H1 (cell line): ENCODE measurements around the gene TMEM134. TPM values are rescaled to one million over a fixed set of nuclear protein-coding genes. Genes with fewer than 3 reads are reported as not detected.

Experiments
- CTCF ChIA-PET: fragments of 300-600 bp; sonication (Branson Sonifier 250); formaldehyde crosslinking; loops from one replicate; lab custom pipeline; 2021; ENCODE audit not compliant: partially characterized antibody; lab: Charles Lee
- POLR2A ChIA-PET: fragments of 300-600 bp; sonication (Branson Sonifier 250); formaldehyde crosslinking; loops from one replicate; lab custom pipeline; 2021; ENCODE audit warnings: inconsistent platforms; ENCODE audit not compliant: partially characterized antibody; lab: Charles Lee
- DNase-seq, 2 experiments: peaks; one replicate each; pipeline versions ENCODE4 v3.0.0 to v3.0.0-alpha.2; 2010 to 2022; ENCODE audit warnings: low spot score in 2 of 2, low read depth in 1 of 2, mixed read lengths in 1 of 2
- FAIRE-seq: peaks from 2 replicates; lab custom pipeline; 2011; peaks lifted over from hg19 to GRCh38; lab: Jason Lieb, UNC
- H2AFZ ChIP-seq: 2 replicates; pipeline ENCODE4 v1.8.1; 2012; ENCODE audit warnings: low read length, inconsistent platforms
- H2AK5ac ChIP-seq: 2 replicates; pipeline ENCODE4 v1.6.1; 2013; ENCODE audit warnings: low read depth, low read length
- H2BK120ac ChIP-seq: replicated peaks from 2 replicates; pipeline ENCODE3; 2013; ENCODE audit warnings: low read depth, low read length, inconsistent platforms
- H2BK12ac ChIP-seq: 2 replicates; pipeline ENCODE4 v1.6.1; 2013; ENCODE audit warnings: low read depth, low read length
- H2BK15ac ChIP-seq: 2 replicates; pipeline ENCODE4 v1.6.1; 2013; ENCODE audit warnings: low read length
- H2BK20ac ChIP-seq: 2 replicates; pipeline ENCODE4 v1.6.1; 2013; ENCODE audit warnings: low read length
- H2BK5ac ChIP-seq: 2 replicates; pipeline ENCODE4 v1.6.1; 2013; ENCODE audit warnings: low read depth, low read length
- H3K14ac ChIP-seq: 2 replicates; pipeline ENCODE4 v1.6.1; 2013; ENCODE audit warnings: inconsistent platforms; ENCODE audit not compliant: insufficient read length
- H3K18ac ChIP-seq: 2 replicates; pipeline ENCODE4 v1.6.1; 2013; ENCODE audit warnings: low read length; ENCODE audit errors: extremely low read depth
- H3K23ac ChIP-seq: 2 replicates; pipeline ENCODE4 v1.6.1; 2013; ENCODE audit warnings: inconsistent platforms; ENCODE audit not compliant: insufficient read length
- H3K23me2 ChIP-seq: 2 replicates; pipeline ENCODE4 v1.6.1; 2013; ENCODE audit warnings: low read depth, low read length
- H3K27ac ChIP-seq: 2 replicates; pipeline ENCODE4 v1.6.1; 2011; ENCODE audit warnings: low read depth, low read length, inconsistent platforms
- H3K27me3 ChIP-seq, 4 experiments: replicated peaks in 1 of 4; 1 replicate in 1 of 4; 2 replicates in 3 of 4; pipeline versions ENCODE4 v1.6.1 to v1.8.1; 2011 to 2013; ENCODE audit warnings: low read length in 3 of 4, mild to moderate bottlenecking in 3 of 4, inconsistent platforms in 2 of 4, mixed read lengths in 2 of 4, moderate library complexity in 1 of 4; ENCODE audit not compliant: control insufficient read depth in 3 of 4, insufficient read depth in 3 of 4; ENCODE audit errors: extremely low read depth in 1 of 4
- H3K36me3 ChIP-seq, 4 experiments: 2 replicates each; pipeline versions ENCODE4 v1.6.1 to v1.8.1; 2011 to 2013; ENCODE audit warnings: mild to moderate bottlenecking in 4 of 4, low read length in 3 of 4, moderate library complexity in 2 of 4, control low read depth in 1 of 4, inconsistent platforms in 1 of 4; ENCODE audit not compliant: insufficient read depth in 4 of 4, control insufficient read depth in 2 of 4
- H3K4ac ChIP-seq: replicated peaks from 2 replicates; pipeline ENCODE3; 2013; ENCODE audit warnings: low read length, low read depth, mixed read lengths, inconsistent platforms; ENCODE audit not compliant: insufficient read length
- H3K4me1 ChIP-seq, 4 experiments: replicated peaks in 1 of 4; 1 replicate in 1 of 4; 2 replicates in 3 of 4; pipeline versions ENCODE4 v1.6.1 to v1.8.1; 2011 to 2013; ENCODE audit warnings: low read length in 3 of 4, inconsistent platforms in 2 of 4, mixed read lengths in 1 of 4; ENCODE audit not compliant: insufficient read depth in 4 of 4, control insufficient read depth in 3 of 4
- H3K4me2 ChIP-seq, 2 experiments: 2 replicates each; pipeline versions ENCODE4 v1.6.1 to v1.8.1; 2011 to 2013; ENCODE audit warnings: low read depth in 2 of 2, low read length in 2 of 2, control low read depth in 1 of 2, inconsistent platforms in 1 of 2, mild to moderate bottlenecking in 1 of 2; ENCODE audit not compliant: insufficient read depth in 1 of 2
- H3K4me3 ChIP-seq, 4 experiments: fragments of 200-600, 300-600 bp in 1 of 4; sonication (generic), shearing (Covaris generic), sonication (Bioruptor Twin) in 1 of 4; 2 replicates each; pipeline versions ENCODE4 v1.5.1 to v1.8.1; 2011 to 2016; ENCODE audit warnings: low read length in 4 of 4, low read depth in 3 of 4, control low read depth in 2 of 4, inconsistent platforms in 2 of 4, mild to moderate bottlenecking in 2 of 4, mixed read lengths in 1 of 4, moderate library complexity in 1 of 4; ENCODE audit not compliant: insufficient read depth in 2 of 4; ENCODE audit errors: extremely low read depth in 1 of 4
- H3K56ac ChIP-seq: replicated peaks from 2 replicates; pipeline ENCODE3; 2013; ENCODE audit warnings: low read depth, mild to moderate bottlenecking, mixed read lengths, low read length, inconsistent platforms; ENCODE audit not compliant: insufficient read length
- H3K79me1 ChIP-seq: 2 replicates; pipeline ENCODE4 v1.6.1; 2013; ENCODE audit warnings: low read depth, low read length, control low read depth
- H3K79me2 ChIP-seq, 2 experiments: 2 replicates each; pipeline versions ENCODE4 v1.6.1 to v1.8.1; 2012 to 2013; ENCODE audit warnings: low read length in 2 of 2, mild to moderate bottlenecking in 2 of 2, inconsistent platforms in 1 of 2; ENCODE audit not compliant: insufficient read depth in 2 of 2, control insufficient read depth in 1 of 2
- H3K9ac ChIP-seq, 4 experiments: replicated peaks in 1 of 4; 1 replicate in 1 of 4; 2 replicates in 3 of 4; pipeline versions ENCODE4 v1.6.1 to v1.8.1; 2011 to 2013; ENCODE audit warnings: low read depth in 3 of 4, low read length in 3 of 4, control low read depth in 2 of 4, mild to moderate bottlenecking in 2 of 4, moderate library complexity in 2 of 4, inconsistent platforms in 1 of 4; ENCODE audit errors: extremely low read depth in 1 of 4
- H3K9me3 ChIP-seq, 2 experiments: 2 replicates each; pipeline versions ENCODE4 v1.6.1 to v1.8.1; 2012 to 2013; ENCODE audit warnings: mild to moderate bottlenecking in 2 of 2, moderate library complexity in 2 of 2, control low read depth in 1 of 2, inconsistent platforms in 1 of 2, low read depth in 1 of 2, low read length in 1 of 2, mixed read lengths in 1 of 2; ENCODE audit not compliant: insufficient read depth in 2 of 2
- H4K20me1 ChIP-seq, 2 experiments: replicated peaks in 1 of 2; 2 replicates each; pipeline versions ENCODE3 to v1.8.1; 2011 to 2013; ENCODE audit warnings: inconsistent platforms in 2 of 2, low read length in 2 of 2, mild to moderate bottlenecking in 1 of 2; ENCODE audit not compliant: insufficient read depth in 2 of 2, control insufficient read depth in 1 of 2
- H4K5ac ChIP-seq: 2 replicates; pipeline ENCODE4 v1.6.1; 2013; ENCODE audit warnings: low read length, low read depth, mixed read lengths, inconsistent platforms; ENCODE audit not compliant: insufficient read length
- H4K8ac ChIP-seq: 2 replicates; pipeline ENCODE4 v1.8.0; 2013; ENCODE audit warnings: mild to moderate bottlenecking, moderate library complexity, low read length, inconsistent platforms; ENCODE audit not compliant: insufficient read depth; ENCODE audit errors: extremely low read depth
- H4K91ac ChIP-seq: replicated peaks from 2 replicates; pipeline ENCODE3; 2013; ENCODE audit warnings: low read length, mixed read lengths, inconsistent platforms; ENCODE audit not compliant: insufficient read length
- BACH1 ChIP-seq: IDR thresholded peaks from 2 replicates; pipeline ENCODE4 v1.6.1; 2012; ENCODE audit warnings: low read length, improper control_type of control experiment
- CHD2 ChIP-seq: IDR thresholded peaks from 2 replicates; pipeline ENCODE4 v1.6.1; 2012; ENCODE audit warnings: low read length, improper control_type of control experiment
- CREB1 ChIP-seq: IDR thresholded peaks from 2 replicates; pipeline ENCODE4 v1.6.1; 2012; ENCODE audit warnings: inconsistent platforms
- HDAC2 ChIP-seq, 2 experiments: fragments of 300-600 bp in 1 of 2; sonication (generic) in 1 of 2; IDR thresholded peaks; 2 replicates each; pipeline ENCODE4 v1.6.1; 2011 to 2012; ENCODE audit warnings: low read depth in 2 of 2, low read length in 2 of 2, mild to moderate bottlenecking in 2 of 2, moderate library complexity in 2 of 2, borderline replicate concordance in 1 of 2, inconsistent platforms in 1 of 2
- NRF1 ChIP-seq: IDR thresholded peaks from 2 replicates; pipeline ENCODE4 v1.6.1; 2011; ENCODE audit warnings: mild to moderate bottlenecking, low read depth, low read length, improper control_type of control experiment
- POLR2AphosphoS5 ChIP-seq: IDR thresholded peaks from 2 replicates; pipeline ENCODE4 v1.6.1; 2011; ENCODE audit warnings: low read depth, low read length
- POU5F1 ChIP-seq: IDR thresholded peaks from 2 replicates; pipeline ENCODE4 v1.6.1; 2011; ENCODE audit warnings: low read depth, mild to moderate bottlenecking, low read length, moderate library complexity
- TAF1 ChIP-seq: IDR thresholded peaks from 2 replicates; pipeline ENCODE4 v1.6.1; 2011; ENCODE audit warnings: mild to moderate bottlenecking, low read depth, low read length
- TCF12 ChIP-seq: IDR thresholded peaks from 2 replicates; pipeline ENCODE4 v1.6.1; 2011; ENCODE audit warnings: low read depth, mild to moderate bottlenecking, low read length
- USF2 ChIP-seq: IDR thresholded peaks from 2 replicates; pipeline ENCODE4 v1.6.1; 2011; ENCODE audit warnings: low read length, improper control_type of control experiment
- WGBS, 2 experiments: shearing (Covaris generic) in 1 of 2; methylation state at CpG; one replicate each; pipeline versions ENCODE4 v1.1.6 to v1.1.7; 2013 to 2015; ENCODE audit warnings: low lambda C conversion rate in 2 of 2, mixed read lengths in 2 of 2, inconsistent platforms in 1 of 2, low coverage in 1 of 2, missing lambda C conversion rate in 1 of 2; ENCODE audit not compliant: insufficient replicate concordance in 2 of 2, insufficient coverage in 1 of 2, insufficient read length in 1 of 2; ENCODE audit errors: extremely low coverage in 1 of 2, missing lambda C conversion rate in 1 of 2; 5-methylcytosine and 5-hydroxymethylcytosine counted together
- polyA plus RNA-seq, 7 experiments: library from polyadenylated mRNA; depleted of rRNA in 3 of 7; stranded (reverse) in 5 of 7; unstranded in 2 of 7; fragments of >200 nt in 5 of 7; fragments of 200-250 nt in 2 of 7; gene quantifications; 1 replicate in 5 of 7; 2 replicates in 1 of 7; 4 replicates in 1 of 7; pipeline versions ENCODE4 v1.2.1 to v1.2.3, GENCODE V29; 2011 to 2013; ENCODE audit warnings: missing spikeins in 2 of 7, mixed read lengths in 2 of 7
- total RNA-seq: library from RNA; stranded (reverse); fragmentation: NEBNext Ultra II Directional; extraction: Animal tissue kit (Norgen Biotek cat#: 25700); gene quantifications from 2 replicates; pipeline ENCODE4 v1.2.1, GENCODE V29; 2021

TMEM134 gene
- total and polyA plus RNA-seq, 2 of the 8 experiments (the other 6 are each of a cell fraction or from before 2014, with no cell fraction given), result 32.4 to 229 TPM

- Histone ChIP-seq H4K91ac (no peak overlapping the region), H2BK12ac (no peak overlapping the region), H3K79me2 (peaks cover 0 to 7% of the 10 kb centered on the region in 2 experiments; a peak in 2 of 4 replicates), H3K9ac (no peak overlapping the region), H3K56ac (no peak overlapping the region), H4K8ac (no peak overlapping the region), H2BK5ac (no peak overlapping the region; the same call in 1 of the 2 replicates), H2AK5ac (no peak overlapping the region), H3K4me2 (no peak overlapping the region), H3K27ac (no peak overlapping the region), H3K36me3 (peaks cover 6 to 25% (median 13%) of the 10 kb centered on the region in 4 experiments; a peak in 7 of 8 replicates), H3K9me3 (no peaks in the 10 kb centered on the region), H3K23me2 (peaks cover 4% of the 10 kb centered on the region), H3K18ac (no peak overlapping the region), H2BK120ac (no peak overlapping the region), H3K14ac (no peak overlapping the region), H3K27me3 (no peaks in the 10 kb centered on the region), H2BK20ac (no peak overlapping the region), H3K4me3 (no peak overlapping the region), H3K79me1 (peaks cover 3% of the 10 kb centered on the region), H4K5ac (no peak overlapping the region), H3K4me1 (peaks cover 0 to 21% (median 16%) of the 10 kb centered on the region in 4 experiments; a peak in 6 of 7 replicates), H3K4ac (no peak overlapping the region), H4K20me1 (peaks cover 0 to 14% of the 10 kb centered on the region in 2 experiments), H2BK15ac (no peak overlapping the region), H3K23ac (no peak overlapping the region), H2AFZ (no peak overlapping the region)
- TF ChIP-seq TAF1 (no peak), HDAC2 (IDR thresholded peaks at IDR 0.05; ENCODE audit: borderline replicate concordance in 1 of 2, low read depth in 2 of 2, low read length in 2 of 2) (no peak), BACH1 (no peak), NRF1 (no peak), CHD2 (no peak), POLR2AphosphoS5 (no peak), USF2 (no peak), POU5F1 (no peak), CREB1 (no peak), TCF12 (no peak)
- no peak for DNase-seq
- no peak for FAIRE-seq
- 88% methylated on average over 22 of the region's 22 CpGs; no CpG with 5 or more reads in 1 of the 2 experiments for WGBS, 2 experiments
- ChIA-PET POLR2A (interaction anchor here (0.6 to 12.5 kb wide), 10 partner anchors 14 to 117 kb away, joined by 3 to 104 read pairs (median 3); partner anchors contain the start of genes CARNS1, PPP1CA and RAD9A), CTCF (interaction anchor here (0.7 to 1.0 kb wide), 2 partner anchors 14 to 23 kb away, joined by 3 to 4 read pairs; no protein-coding TSS in a partner anchor)
Measured at GRCh38 chr11:67433536-67434394, 35.3 kb downstream of the TMEM134 start.
